H9 (cell line): ENCODE data around the gene C1QTNF3. TPM values are rescaled to one million over a fixed set of nuclear protein-coding genes. Genes with fewer than 3 reads are reported as not detected.
"Not testable (repeated sequence)": the region's sequence is repeated elsewhere in the genome, so short reads cannot be mapped to it uniquely, and the experiment has no call there.

Experiments used
- DNase-seq: peaks from one replicate; pipeline ENCODE4 v3.0.0-alpha.2; 2017
- H2AFZ ChIP-seq: one replicate; pipeline ENCODE4 v1.6.1; 2013; ENCODE audit warnings: mild to moderate bottlenecking, low read length, control low read depth, moderate library complexity
- H2AK5ac ChIP-seq: 2 replicates; pipeline ENCODE4 v1.6.1; 2013; ENCODE audit warnings: low read length, control low read depth, mixed read lengths; ENCODE audit not compliant: insufficient read length
- H2BK120ac ChIP-seq: one replicate; pipeline ENCODE4 v1.6.1; 2013; ENCODE audit warnings: low read depth, mild to moderate bottlenecking, low read length, control low read depth, inconsistent platforms; ENCODE audit not compliant: poor library complexity, severe bottlenecking
- H2BK12ac ChIP-seq: 2 replicates; pipeline ENCODE4 v1.6.1; 2013; ENCODE audit warnings: low read length, control low read depth, mixed read lengths, low read depth; ENCODE audit not compliant: insufficient read length
- H2BK15ac ChIP-seq: 2 replicates; pipeline ENCODE4 v1.6.1; 2013; ENCODE audit warnings: low read depth, low read length, control low read depth
- H2BK20ac ChIP-seq: one replicate; pipeline ENCODE4 v1.6.1; 2013; ENCODE audit warnings: low read depth, mild to moderate bottlenecking, low read length, control low read depth, inconsistent platforms; ENCODE audit not compliant: poor library complexity, severe bottlenecking
- H2BK5ac ChIP-seq: 2 replicates; pipeline ENCODE4 v1.6.1; 2013; ENCODE audit warnings: low read length, control low read depth, mixed read lengths; ENCODE audit not compliant: insufficient read length
- H3K14ac ChIP-seq: 2 replicates; pipeline ENCODE4 v1.6.1; 2013; ENCODE audit warnings: low read length, control low read depth; ENCODE audit not compliant: insufficient read depth
- H3K18ac ChIP-seq: 2 replicates; pipeline ENCODE4 v1.6.1; 2013; ENCODE audit warnings: low read depth, mild to moderate bottlenecking, mixed read lengths, low read length, control low read depth; ENCODE audit not compliant: insufficient read length
- H3K23ac ChIP-seq: 2 replicates; pipeline ENCODE4 v1.6.1; 2013; ENCODE audit warnings: low read length, control low read depth, mixed read lengths, low read depth; ENCODE audit not compliant: insufficient read length
- H3K23me2 ChIP-seq: 2 replicates; pipeline ENCODE4 v1.6.1; 2013; ENCODE audit warnings: low read depth, mild to moderate bottlenecking, mixed read lengths, low read length, control low read depth; ENCODE audit not compliant: insufficient read length, poor library complexity, severe bottlenecking
- H3K27ac ChIP-seq: 2 replicates; pipeline ENCODE4 v1.5.1; 2013; ENCODE audit warnings: low read length, control low read depth, mixed read lengths, low read depth; ENCODE audit not compliant: insufficient read length
- H3K27me3 ChIP-seq: 2 replicates; pipeline ENCODE4 v1.6.1; 2013; ENCODE audit warnings: low read length, control low read depth, inconsistent platforms; ENCODE audit not compliant: insufficient read depth
- H3K4ac ChIP-seq: 2 replicates; pipeline ENCODE4 v1.6.1; 2013; ENCODE audit warnings: low read depth, mild to moderate bottlenecking, control low read depth, inconsistent platforms, low read length, moderate library complexity
- H3K4me1 ChIP-seq: 2 replicates; pipeline ENCODE4 v1.6.1; 2013; ENCODE audit warnings: low read length, control low read depth, inconsistent platforms; ENCODE audit not compliant: insufficient read depth
- H3K4me2 ChIP-seq: 2 replicates; pipeline ENCODE4 v1.6.1; 2013; ENCODE audit warnings: low read length, control low read depth, mixed read lengths; ENCODE audit not compliant: insufficient read length, insufficient read depth
- H3K56ac ChIP-seq: 2 replicates; pipeline ENCODE4 v1.6.1; 2013; ENCODE audit warnings: low read depth, mild to moderate bottlenecking, mixed read lengths, low read length, control low read depth; ENCODE audit not compliant: insufficient read length
- H3K79me1 ChIP-seq: 2 replicates; pipeline ENCODE4 v1.6.1; 2013; ENCODE audit warnings: low read depth, mild to moderate bottlenecking, moderate library complexity, low read length, control low read depth, inconsistent platforms; ENCODE audit not compliant: insufficient read depth, poor library complexity, severe bottlenecking
- H3K79me2 ChIP-seq: 2 replicates; pipeline ENCODE4 v1.6.1; 2013; ENCODE audit warnings: low read length, control low read depth, inconsistent platforms; ENCODE audit not compliant: insufficient read depth
- H3K9ac ChIP-seq: 2 replicates; pipeline ENCODE4 v1.6.1; 2013; ENCODE audit warnings: low read length, control low read depth, mixed read lengths; ENCODE audit not compliant: insufficient read length; ENCODE audit errors: extremely low read depth
- H3K9me3 ChIP-seq: one replicate; pipeline ENCODE4 v1.6.1; 2013; ENCODE audit warnings: low read depth, low read length, inconsistent platforms; ENCODE audit not compliant: control insufficient read depth
- H3T11ph ChIP-seq: one replicate; pipeline ENCODE4 v1.6.1; 2013; ENCODE audit warnings: mild to moderate bottlenecking, low read length, control low read depth, inconsistent platforms
- H4K20me1 ChIP-seq: one replicate; pipeline ENCODE4 v1.6.1; 2013; ENCODE audit not compliant: control insufficient read depth, insufficient read length, insufficient read depth
- H4K5ac ChIP-seq: 2 replicates; pipeline ENCODE4 v1.6.1; 2013; ENCODE audit warnings: low read depth, mild to moderate bottlenecking, mixed read lengths, low read length, control low read depth; ENCODE audit not compliant: insufficient read length
- H4K8ac ChIP-seq: replicated peaks from 2 replicates; pipeline ENCODE4 v1.6.1; 2013; ENCODE audit warnings: low read length, control low read depth, mixed read lengths, low read depth; ENCODE audit not compliant: insufficient read length
- H4K91ac ChIP-seq: 2 replicates; pipeline ENCODE4 v1.6.1; 2013; ENCODE audit warnings: low read depth, mild to moderate bottlenecking, moderate library complexity, mixed read lengths, low read length, control low read depth; ENCODE audit not compliant: insufficient read length
- H3K27ac Mint-ChIP-seq, 3 experiments: 2 replicates in 2 of 3; 3 replicates in 1 of 3; pipeline ENCODE4 v1.8.0; 2020 to 2021; ENCODE audit warnings: mixed read lengths in 3 of 3, mild to moderate bottlenecking in 1 of 3, moderate library complexity in 1 of 3
- H3K27me3 Mint-ChIP-seq: 2 replicates; pipeline ENCODE4 v1.8.0; 2021; ENCODE audit warnings: low read depth, mild to moderate bottlenecking, moderate library complexity, mixed read lengths
- H3K36me3 Mint-ChIP-seq, 3 experiments: 2 replicates in 2 of 3; 3 replicates in 1 of 3; pipeline ENCODE4 v1.8.0; 2020 to 2021; ENCODE audit warnings: low read depth in 3 of 3, mixed read lengths in 3 of 3; ENCODE audit not compliant: insufficient read depth in 1 of 3
- H3K4me1 Mint-ChIP-seq, 2 experiments: 2 replicates each; pipeline ENCODE4 v1.8.0; 2020; ENCODE audit warnings: mixed read lengths in 2 of 2
- H3K4me3 Mint-ChIP-seq, 2 experiments: 2 replicates in 1 of 2; 3 replicates in 1 of 2; pipeline ENCODE4 v1.8.0; 2020 to 2021; ENCODE audit warnings: mild to moderate bottlenecking in 2 of 2, mixed read lengths in 2 of 2, moderate library complexity in 1 of 2
- H3K9me3 Mint-ChIP-seq, 2 experiments: 2 replicates in 1 of 2; 3 replicates in 1 of 2; pipeline ENCODE4 v1.8.0; 2020; ENCODE audit warnings: mild to moderate bottlenecking in 2 of 2, mixed read lengths in 2 of 2, moderate library complexity in 1 of 2
- CTCF ChIP-seq: fragments of 200-600 bp; sonication (generic); conservative IDR thresholded peaks from 3 replicates; pipeline ENCODE4 v1.8.0; 2021; ENCODE audit warnings: antibody characterized with exemption, mild to moderate bottlenecking
- WGBS: extraction: QIAGEN DNeasy Blood & Tissue Kit; methylation state at CpG from one replicate; pipeline ENCODE4 v1.1.7; 2013; ENCODE audit warnings: missing lambda C conversion rate, low lambda C conversion rate, mixed read lengths; ENCODE audit not compliant: insufficient read length; ENCODE audit errors: extremely low coverage; 5-methylcytosine and 5-hydroxymethylcytosine counted together
- total RNA-seq: library from RNA; stranded (reverse); gene quantifications from 2 replicates; pipeline ENCODE4 v1.2.1, GENCODE V29; 2021

C1QTNF3 gene
- total RNA-seq, 1 experiment from 2014 or later = 1.1 TPM

GRCh38 chr5:34031117-34031516, 11.9 kb downstream of the C1QTNF3 start:
- Histone ChIP-seq H3K79me2 (no peaks in the 10 kb centered on the region), H3K27ac (no peak overlapping the region), H3K9ac (no peak overlapping the region), H2BK12ac (no peak overlapping the region), H4K5ac (no peak overlapping the region), H3K23me2 (no peaks in the 10 kb centered on the region), H3K18ac (no peak overlapping the region), H3K23ac (no peak overlapping the region), H4K20me1 (no peaks in the 10 kb centered on the region), H3K14ac (no peak overlapping the region), H4K8ac (no peak overlapping the region), H4K91ac (no peak overlapping the region), H3T11ph (no peak overlapping the region), H3K4ac (no peak overlapping the region), H3K27me3 (no peaks in the 10 kb centered on the region), H3K56ac (no peak overlapping the region), H3K79me1 (no peaks in the 10 kb centered on the region), H2BK120ac (no peak overlapping the region), H2BK20ac (no peak overlapping the region), H3K4me1 (no peaks in the 10 kb centered on the region; the same call in 1 of the 2 replicates), H3K9me3 (no peaks in the 10 kb centered on the region), H2BK15ac (no peak overlapping the region), H3K4me2 (no peak overlapping the region), H2BK5ac (no peak overlapping the region), H2AFZ (no peak overlapping the region), H2AK5ac (no peak overlapping the region)
- DNase-seq = no peak
- H3K9me3 Mint-ChIP-seq = no peaks in the 10 kb centered on the region
- no peaks in the 10 kb centered on the region for H3K27me3 Mint-ChIP-seq
- peaks cover 0 to 4% (median 0%) of the 10 kb centered on the region in 3 experiments; a peak in 2 of 7 replicates for H3K36me3 Mint-ChIP-seq
- TF ChIP-seq CTCF = no peak
- no peak overlapping the region for H3K4me3 Mint-ChIP-seq
- WGBS = no CpG with 5 or more reads among the region's 2 CpGs
- H3K4me1 Mint-ChIP-seq = peaks cover 0 to 2% of the 10 kb centered on the region in 2 experiments; a peak in 1 of 4 replicates
- H3K27ac Mint-ChIP-seq = no peak overlapping the region

GRCh38 chr5:34030585-34030984, 12.4 kb downstream of the C1QTNF3 start:
- H3K27ac Mint-ChIP-seq, H3K36me3 Mint-ChIP-seq: not testable (repeated sequence)

More at GRCh38 chr5:34030585-34030984, 12.4 kb downstream of the C1QTNF3 start:
- not testable (repeated sequence) for H2BK5ac ChIP-seq, H3T11ph ChIP-seq, H3K79me1 ChIP-seq, H3K9me3 Mint-ChIP-seq, H3K56ac ChIP-seq, H3K27me3 Mint-ChIP-seq, H2AK5ac ChIP-seq, H3K23ac ChIP-seq, DNase-seq, H2AFZ ChIP-seq, H2BK120ac ChIP-seq, H3K9me3 ChIP-seq, H3K9ac ChIP-seq, H3K4me2 ChIP-seq, H3K79me2 ChIP-seq, H4K8ac ChIP-seq, H3K18ac ChIP-seq, H3K4me3 Mint-ChIP-seq, H2BK20ac ChIP-seq, H2BK15ac ChIP-seq, H3K14ac ChIP-seq, H3K23me2 ChIP-seq, H3K27me3 ChIP-seq, H2BK12ac ChIP-seq, H4K5ac ChIP-seq, H4K20me1 ChIP-seq, H4K91ac ChIP-seq, H3K4ac ChIP-seq, H3K4me1 Mint-ChIP-seq, H3K27ac ChIP-seq, H3K4me1 ChIP-seq
- WGBS = no CpG with 5 or more reads among the region's 2 CpGs
